Mucosa of gallbladder (tissue), 1 donor: ENCODE data around the gene MAGI2. TPM values are rescaled to one million over a fixed set of nuclear protein-coding genes. Genes with fewer than 3 reads are reported as not detected.

Experiments
- DNase-seq: peaks from one replicate; pipeline ENCODE4 v3.0.0-alpha.2; 2020; ENCODE audit warnings: low spot score
- total RNA-seq: library from RNA; stranded (reverse); gene quantifications from one replicate; pipeline ENCODE4 v1.2.1, GENCODE V29; 2021
- donor health status: DM: no; HTN: no; CAD: no.

Gene MAGI2
- total RNA-seq, 1 donor from 2014 or later = 10.6 TPM

GRCh38 chr7:78787854-78788253 lies 665.6 kb downstream of the MAGI2 start:
- no peak for DNase-seq

GRCh38 chr7:78786055-78786454 lies 667.4 kb downstream of the MAGI2 start:
- DNase-seq = no peak

- no peak for DNase-seq
Measured at GRCh38 chr7:78783179-78783962, 670.1 kb downstream of the MAGI2 start.

- no peak for DNase-seq
Measured at GRCh38 chr7:78780560-78780959, 672.9 kb downstream of the MAGI2 start.

GRCh38 chr7:78779788-78780187 lies 673.7 kb downstream of the MAGI2 start:
- DNase-seq = no peak

- no peak for DNase-seq
Measured at GRCh38 chr7:78777829-78778228, 675.6 kb downstream of the MAGI2 start.

GRCh38 chr7:78770422-78771410 lies 682.8 kb downstream of the MAGI2 start:
- no peak for DNase-seq

- no peak for DNase-seq
Measured at GRCh38 chr7:78769481-78770101, 683.9 kb downstream of the MAGI2 start.

GRCh38 chr7:78768859-78769258 lies 684.6 kb downstream of the MAGI2 start:
- no peak for DNase-seq

- DNase-seq = no peak
Measured at GRCh38 chr7:78765943-78766729, 687.3 kb downstream of the MAGI2 start.

- DNase-seq = no peak
Measured at GRCh38 chr7:78764571-78764970, 688.9 kb downstream of the MAGI2 start.

GRCh38 chr7:78762625-78763024 lies 690.8 kb downstream of the MAGI2 start:
- DNase-seq = no peak

GRCh38 chr7:78760620-78761355 lies 692.7 kb downstream of the MAGI2 start:
- DNase-seq = peak; percentile 19

- DNase-seq = no peak
Measured at GRCh38 chr7:78752554-78752953, 700.9 kb downstream of the MAGI2 start.

- no peak for DNase-seq
Measured at GRCh38 chr7:78751253-78751652, 702.2 kb downstream of the MAGI2 start.

- no peak for DNase-seq
Measured at GRCh38 chr7:78749052-78749746, 704.3 kb downstream of the MAGI2 start.

- DNase-seq = no peak
Measured at GRCh38 chr7:78747592-78747991, 705.9 kb downstream of the MAGI2 start.

- no peak for DNase-seq
Measured at GRCh38 chr7:78746301-78746700, 707.2 kb downstream of the MAGI2 start.

- DNase-seq = no peak
Measured at GRCh38 chr7:78742694-78743093, 710.8 kb downstream of the MAGI2 start.

- no peak for DNase-seq
Measured at GRCh38 chr7:78736548-78736947, 716.9 kb downstream of the MAGI2 start.
